ENCODE measurements around the gene BBS9.

DNA sequence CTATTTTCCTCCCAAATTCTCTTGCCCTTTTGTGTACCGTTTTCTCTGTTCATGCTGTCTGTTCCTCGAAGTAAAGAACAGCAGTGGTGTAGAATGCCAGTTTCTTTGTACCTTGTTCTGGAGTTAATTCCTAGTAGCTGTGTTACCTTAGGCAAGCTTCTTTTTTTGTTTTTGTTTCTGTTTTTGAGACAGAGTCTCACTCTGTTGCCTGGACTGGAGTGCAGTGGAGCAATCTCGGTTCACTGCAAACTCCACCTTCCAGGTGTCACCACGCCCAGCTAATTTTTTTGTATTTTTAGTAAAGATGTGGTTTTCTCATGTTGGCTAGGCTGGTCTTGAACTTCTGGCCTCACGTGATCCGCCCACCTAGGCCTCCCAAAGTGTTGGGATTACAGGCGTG lies 221.2 kb downstream of the BBS9 start:
- TF ChIP-seq POLR2AphosphoS5 (IDR thresholded peaks at IDR 0.05): no peak
- TF ChIP-seq, protein P1, sequence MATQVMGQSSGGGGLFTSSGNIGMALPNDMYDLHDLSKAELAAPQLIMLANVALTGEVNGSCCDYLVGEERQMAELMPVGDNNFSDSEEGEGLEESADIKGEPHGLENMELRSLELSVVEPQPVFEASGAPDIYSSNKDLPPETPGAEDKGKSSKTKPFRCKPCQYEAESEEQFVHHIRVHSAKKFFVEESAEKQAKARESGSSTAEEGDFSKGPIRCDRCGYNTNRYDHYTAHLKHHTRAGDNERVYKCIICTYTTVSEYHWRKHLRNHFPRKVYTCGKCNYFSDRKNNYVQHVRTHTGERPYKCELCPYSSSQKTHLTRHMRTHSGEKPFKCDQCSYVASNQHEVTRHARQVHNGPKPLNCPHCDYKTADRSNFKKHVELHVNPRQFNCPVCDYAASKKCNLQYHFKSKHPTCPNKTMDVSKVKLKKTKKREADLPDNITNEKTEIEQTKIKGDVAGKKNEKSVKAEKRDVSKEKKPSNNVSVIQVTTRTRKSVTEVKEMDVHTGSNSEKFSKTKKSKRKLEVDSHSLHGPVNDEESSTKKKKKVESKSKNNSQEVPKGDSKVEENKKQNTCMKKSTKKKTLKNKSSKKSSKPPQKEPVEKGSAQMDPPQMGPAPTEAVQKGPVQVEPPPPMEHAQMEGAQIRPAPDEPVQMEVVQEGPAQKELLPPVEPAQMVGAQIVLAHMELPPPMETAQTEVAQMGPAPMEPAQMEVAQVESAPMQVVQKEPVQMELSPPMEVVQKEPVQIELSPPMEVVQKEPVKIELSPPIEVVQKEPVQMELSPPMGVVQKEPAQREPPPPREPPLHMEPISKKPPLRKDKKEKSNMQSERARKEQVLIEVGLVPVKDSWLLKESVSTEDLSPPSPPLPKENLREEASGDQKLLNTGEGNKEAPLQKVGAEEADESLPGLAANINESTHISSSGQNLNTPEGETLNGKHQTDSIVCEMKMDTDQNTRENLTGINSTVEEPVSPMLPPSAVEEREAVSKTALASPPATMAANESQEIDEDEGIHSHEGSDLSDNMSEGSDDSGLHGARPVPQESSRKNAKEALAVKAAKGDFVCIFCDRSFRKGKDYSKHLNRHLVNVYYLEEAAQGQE (IDR thresholded peaks at IDR 0.05; ENCODE audit: borderline replicate concordance): no peak
- TF ChIP-seq EZH2 (IDR thresholded peaks at IDR 0.05; ENCODE audit: borderline replicate concordance, insufficient read depth, low read length, poor library complexity, severe bottlenecking): no peak
- TF ChIP-seq RAD21 (conservative IDR thresholded peaks at IDR 0.05): no peak

Data from neural cell (in vitro differentiated cells).